ENCODE measurements around the gene SLC2A6. TPM values are rescaled to one million over a fixed set of nuclear protein-coding genes. Genes with fewer than 3 reads are reported as not detected.

SLC2A6 gene
- total and polyA plus RNA-seq, 4 experiments from 2014 or later: 0.41 to 2.5 (median 1.4) TPM

DNA sequence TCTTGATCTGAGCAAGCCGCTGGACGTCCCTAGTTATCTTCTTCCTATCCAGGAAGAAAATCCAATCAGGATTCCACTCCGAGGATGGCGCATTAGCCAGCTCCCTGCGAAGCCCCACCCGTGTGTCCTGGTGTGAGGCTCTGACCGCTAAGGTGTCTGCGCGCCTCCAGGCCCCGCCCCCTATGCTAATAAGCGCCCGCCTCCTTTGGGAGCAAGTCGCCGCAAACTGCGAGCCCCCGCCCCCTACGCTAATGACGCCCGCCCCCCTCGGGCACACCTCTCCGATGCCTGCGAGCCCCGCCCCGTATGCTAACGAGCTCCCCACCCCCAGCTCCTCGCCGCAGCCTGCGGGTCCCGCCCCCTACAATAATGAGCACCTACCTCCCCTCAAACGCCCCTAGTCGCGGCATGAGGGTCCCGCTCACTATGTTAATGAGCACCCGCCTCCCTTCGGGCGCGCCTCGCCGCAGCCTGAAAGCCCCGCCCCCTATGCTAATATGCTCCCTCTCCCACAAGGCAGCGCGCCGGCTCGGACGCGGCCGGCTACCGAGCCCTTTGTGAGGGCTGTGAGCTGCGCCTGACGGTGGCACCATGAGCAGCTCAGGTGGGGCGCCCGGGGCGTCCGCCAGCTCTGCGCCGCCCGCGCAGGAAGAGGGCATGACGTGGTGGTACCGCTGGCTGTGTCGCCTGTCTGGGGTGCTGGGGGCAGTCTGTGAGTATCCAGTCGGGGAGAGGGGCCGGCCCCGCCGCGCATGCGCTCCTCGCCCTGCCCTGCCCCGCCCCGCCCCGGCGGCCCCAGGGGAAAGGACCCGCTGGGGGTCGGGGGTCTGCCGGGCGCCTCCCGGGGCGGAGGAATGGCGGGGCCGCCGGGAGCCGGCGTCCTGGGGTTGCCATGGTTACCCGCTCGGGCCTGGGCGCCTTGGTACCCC is 19.2 kb downstream of the SLC2A6 start, which contains the start of gene CACFD1:
Gene CACFD1, plus strand, starts transcription at position 503 of the 929 bp plus-strand sequence. Its CDS starts 89 bp downstream, at position 592.
- Mint-ChIP-seq H3K27ac (peak within 1 kb of the TSS; percentile 93 to 97 (median 95)), H3K9me3 (no peaks in the 10 kb centered on the region), H3K4me3 (peak within 1 kb of the TSS; percentile 88 to 96 (median 92)), H3K27me3 (no peaks in the 10 kb centered on the region), H3K4me1 (peaks cover 2 to 21% (median 6%) of the 10 kb centered on the region in 4 donors), H3K36me3 (peaks cover 0 to 4% of the 10 kb centered on the region in 2 donors)
- H3K27me3 ChIP-seq (ENCODE audit: insufficient read depth, low read length): no peaks in the 10 kb centered on the region
- intact Hi-C loops (cut with micrococcal nuclease): loop anchor here (1.0 to 2.0 kb wide), 3 partner anchors 20 to 111 kb away; partner anchors contain the start of genes MED22, REXO4, RPL7A and SLC2A6
- peaks cover 10% of the 10 kb centered on the region for H3K4me1 ChIP-seq (ENCODE audit: insufficient read depth, low read length)
- ChIA-PET CTCF (ENCODE audit: partially characterized antibody) (interaction anchor here (1.2 to 2.3 kb wide), 2 partner anchors 25 to 273 kb away, joined by 3 to 10 read pairs; no protein-coding TSS in a partner anchor), POLR2A (ENCODE audit: partially characterized antibody) (interaction anchor here (0.6 to 2.1 kb wide), 7 partner anchors 19 to 705 kb away, joined by 3 to 9 read pairs (median 4); partner anchors contain the start of genes MED22, REXO4, RNU6ATAC and RPL7A)
- H3K36me3 ChIP-seq (ENCODE audit: insufficient read depth, low read length): no peaks in the 10 kb centered on the region
- no peaks in the 10 kb centered on the region for H3K9me3 ChIP-seq (ENCODE audit: control insufficient read depth in 1 of 2, low read length in 2 of 2)
- DNase-seq: peak; percentile 87 to 95 (median 88)
- peak within 1 kb of the TSS; percentile 36 to 87 for H3K4me3 ChIP-seq (ENCODE audit: low read length in 2 of 2)
- H3K27ac ChIP-seq (ENCODE audit: low read depth, low read length): peak within 1 kb of the TSS; percentile 78

DNA sequence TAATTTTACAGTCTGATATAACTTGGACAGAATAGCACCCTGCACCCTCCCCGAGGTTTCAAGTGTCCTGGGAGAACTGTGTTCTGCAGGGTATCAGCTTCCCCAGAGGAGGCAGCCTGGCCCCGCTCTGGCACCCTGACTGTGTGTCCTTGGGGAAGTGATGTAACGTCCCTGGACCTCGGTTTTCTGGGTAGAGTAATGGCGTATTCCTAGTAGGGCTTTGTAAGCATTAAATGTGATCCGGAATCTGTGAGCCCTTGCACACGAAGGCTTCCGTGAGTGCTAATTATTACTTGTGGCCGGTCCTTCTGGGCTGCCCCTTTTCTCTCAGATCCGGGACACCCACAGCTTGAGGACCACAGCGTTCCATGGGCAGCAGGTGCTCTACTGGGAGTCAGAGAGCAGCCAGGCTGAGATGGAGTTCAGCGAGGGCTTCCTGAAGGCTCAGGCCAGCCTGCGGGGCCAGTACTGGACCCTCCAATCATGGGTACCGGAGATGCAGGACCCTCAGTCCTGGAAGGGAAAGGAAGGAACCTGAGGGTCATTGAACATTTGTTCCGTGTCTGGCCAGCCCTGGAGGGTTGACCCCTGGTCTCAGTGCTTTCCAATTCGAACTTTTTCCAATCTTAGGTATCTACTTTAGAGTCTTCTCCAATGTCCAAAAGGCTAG is 20.1 kb downstream of the SLC2A6 start:
- Mint-ChIP-seq H3K4me1 (peaks cover 2 to 21% (median 6%) of the 10 kb centered on the region in 4 donors), H3K27ac (peak overlapping the region in 3 of 7 donors; percentile 93 to 96 (median 96)), H3K4me3 (peak overlapping the region; percentile 88 to 96 (median 92)), H3K27me3 (no peaks in the 10 kb centered on the region), H3K36me3 (peaks cover 0 to 4% of the 10 kb centered on the region in 2 donors), H3K9me3 (no peaks in the 10 kb centered on the region)
- Histone ChIP-seq H3K36me3 (ENCODE audit: insufficient read depth, low read length) (no peaks in the 10 kb centered on the region), H3K27me3 (ENCODE audit: insufficient read depth, low read length) (no peaks in the 10 kb centered on the region), H3K27ac (ENCODE audit: low read depth, low read length) (peak overlapping the region; percentile 78), H3K4me3 (ENCODE audit: low read length in 2 of 2) (peak overlapping the region; percentile 36 to 87), H3K4me1 (ENCODE audit: insufficient read depth, low read length) (peaks cover 10% of the 10 kb centered on the region), H3K9me3 (ENCODE audit: control insufficient read depth in 1 of 2, low read length in 2 of 2) (no peaks in the 10 kb centered on the region)
- POLR2A ChIA-PET (ENCODE audit: partially characterized antibody): interaction anchor here (0.8 to 2.1 kb wide), 5 partner anchors 41 to 706 kb away, joined by 3 to 9 read pairs (median 4); partner anchors contain the start of genes MED22, REXO4, RNU6ATAC and RPL7A
- DNase-seq: no peak
- intact Hi-C loops (cut with micrococcal nuclease): loop anchor here (1.0 to 2.0 kb wide), 3 partner anchors 21 to 110 kb away; partner anchors contain the start of genes MED22, REXO4, RPL7A and SLC2A6
- CTCF ChIA-PET (ENCODE audit: partially characterized antibody): interaction anchor here (1.2 to 2.3 kb wide), 2 partner anchors 21 to 272 kb away, joined by 3 to 10 read pairs; partner anchors contain the start of gene SLC2A6

DNA sequence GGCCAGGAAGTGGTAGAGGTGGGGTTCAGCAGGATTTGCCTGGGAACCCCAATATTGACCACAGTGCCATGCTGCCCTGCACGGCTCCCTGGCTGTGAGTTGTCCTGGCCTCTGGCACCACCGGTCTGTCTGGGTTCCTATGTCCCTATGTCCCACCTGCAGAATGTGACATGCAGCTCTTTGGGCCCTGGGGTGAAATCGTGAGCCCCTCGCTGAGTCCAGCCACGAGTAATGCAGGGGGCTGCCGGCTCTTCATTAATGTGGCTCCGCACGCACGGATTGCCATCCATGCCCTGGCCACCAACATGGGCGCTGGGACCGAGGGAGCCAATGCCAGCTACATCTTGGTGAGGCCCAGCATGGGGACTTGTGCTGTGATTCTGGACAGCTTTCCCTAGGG is 21.2 kb downstream of the SLC2A6 start:
- no peak for DNase-seq
- Histone ChIP-seq H3K27me3 (ENCODE audit: insufficient read depth, low read length) (no peaks in the 10 kb centered on the region), H3K27ac (ENCODE audit: low read depth, low read length) (no peak overlapping the region), H3K9me3 (ENCODE audit: control insufficient read depth in 1 of 2, low read length in 2 of 2) (no peaks in the 10 kb centered on the region), H3K36me3 (ENCODE audit: insufficient read depth, low read length) (no peaks in the 10 kb centered on the region), H3K4me1 (ENCODE audit: insufficient read depth, low read length) (peaks cover 10% of the 10 kb centered on the region), H3K4me3 (ENCODE audit: low read length in 2 of 2) (no peak overlapping the region)
- H3K4me1 Mint-ChIP-seq: peaks cover 2 to 21% (median 6%) of the 10 kb centered on the region in 4 donors
- H3K9me3 Mint-ChIP-seq: no peaks in the 10 kb centered on the region
- peak overlapping the region in 1 of 7 donors; percentile 30 for H3K27ac Mint-ChIP-seq
- H3K36me3 Mint-ChIP-seq: peaks cover 0 to 4% of the 10 kb centered on the region in 2 donors
- H3K27me3 Mint-ChIP-seq: no peaks in the 10 kb centered on the region
- intact Hi-C loops (cut with micrococcal nuclease): loop anchor here (2.0 kb wide), 1 partner anchor 109 kb away; the partner anchor contains the start of genes MED22 and RPL7A
- POLR2A ChIA-PET (ENCODE audit: partially characterized antibody): no interaction called here
- H3K4me3 Mint-ChIP-seq: no peak overlapping the region
- CTCF ChIA-PET (ENCODE audit: partially characterized antibody): interaction anchor here (1.2 kb wide), 1 partner anchor 22 kb away, joined by 3 read pairs; the partner anchor contains the start of gene SLC2A6

DNA sequence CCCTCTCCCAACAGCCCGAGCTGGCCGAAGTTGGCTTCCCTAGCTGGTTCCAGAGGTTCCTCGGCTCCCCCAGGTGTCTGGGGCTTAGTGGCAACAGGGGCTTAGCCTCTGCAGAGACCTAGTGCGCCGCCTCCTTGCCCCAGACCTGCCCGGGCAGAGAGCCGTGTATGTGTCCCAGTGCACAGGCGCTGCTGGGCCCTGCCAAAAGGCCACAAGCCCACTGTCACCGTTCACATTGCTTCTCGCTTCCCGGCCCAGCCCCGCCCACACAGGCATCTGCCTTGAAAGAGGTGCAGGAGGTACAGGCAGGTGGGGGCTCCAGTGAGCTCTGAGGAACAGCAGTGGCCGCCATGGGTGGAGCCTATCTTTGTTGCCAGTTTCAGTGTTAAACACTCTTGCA is 21.7 kb downstream of the SLC2A6 start:
- ChIA-PET POLR2A (ENCODE audit: partially characterized antibody) (no interaction called here), CTCF (ENCODE audit: partially characterized antibody) (no interaction called here)
- Mint-ChIP-seq H3K27ac (no peak overlapping the region), H3K4me1 (peaks cover 2 to 21% (median 6%) of the 10 kb centered on the region in 4 donors), H3K27me3 (no peaks in the 10 kb centered on the region), H3K36me3 (peaks cover 0 to 4% of the 10 kb centered on the region in 2 donors), H3K9me3 (no peaks in the 10 kb centered on the region), H3K4me3 (no peak overlapping the region)
- no peaks in the 10 kb centered on the region for H3K9me3 ChIP-seq (ENCODE audit: control insufficient read depth in 1 of 2, low read length in 2 of 2)
- no peak overlapping the region for H3K27ac ChIP-seq (ENCODE audit: low read depth, low read length)
- DNase-seq: no peak
- no peak overlapping the region for H3K4me3 ChIP-seq (ENCODE audit: low read length in 2 of 2)
- intact Hi-C loops (cut with micrococcal nuclease): no loop called here
- no peaks in the 10 kb centered on the region for H3K27me3 ChIP-seq (ENCODE audit: insufficient read depth, low read length)
- H3K4me1 ChIP-seq (ENCODE audit: insufficient read depth, low read length): peaks cover 10% of the 10 kb centered on the region
- H3K36me3 ChIP-seq (ENCODE audit: insufficient read depth, low read length): no peaks in the 10 kb centered on the region

DNA sequence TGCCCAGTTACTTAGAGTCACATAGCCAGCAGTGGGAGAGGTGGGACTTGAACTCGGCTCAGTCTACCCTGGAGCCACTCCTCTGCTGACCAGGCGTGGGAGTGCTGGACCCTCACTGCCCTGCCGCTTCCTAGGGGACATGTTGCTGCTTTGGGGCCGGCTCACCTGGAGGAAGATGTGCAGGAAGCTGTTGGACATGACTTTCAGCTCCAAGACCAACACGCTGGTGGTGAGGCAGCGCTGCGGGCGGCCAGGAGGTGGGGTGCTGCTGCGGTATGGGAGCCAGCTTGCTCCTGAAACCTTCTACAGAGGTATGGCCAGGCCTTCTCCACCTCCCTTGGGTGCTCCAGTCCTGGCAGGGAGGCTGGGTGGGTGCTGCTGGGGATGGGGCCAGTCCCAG is 22.5 kb downstream of the SLC2A6 start:
- no peak overlapping the region for H3K4me3 ChIP-seq (ENCODE audit: low read length in 2 of 2)
- ChIA-PET CTCF (ENCODE audit: partially characterized antibody) (no interaction called here), POLR2A (ENCODE audit: partially characterized antibody) (no interaction called here)
- no peaks in the 10 kb centered on the region for H3K36me3 ChIP-seq (ENCODE audit: insufficient read depth, low read length)
- no peaks in the 10 kb centered on the region for H3K27me3 Mint-ChIP-seq
- H3K4me1 ChIP-seq (ENCODE audit: insufficient read depth, low read length): peaks cover 10% of the 10 kb centered on the region
- intact Hi-C loops (cut with micrococcal nuclease): no loop called here
- H3K4me3 Mint-ChIP-seq: no peak overlapping the region
- peaks cover 2 to 21% (median 6%) of the 10 kb centered on the region in 4 donors for H3K4me1 Mint-ChIP-seq
- no peaks in the 10 kb centered on the region for H3K9me3 Mint-ChIP-seq
- H3K27me3 ChIP-seq (ENCODE audit: insufficient read depth, low read length): no peaks in the 10 kb centered on the region
- H3K36me3 Mint-ChIP-seq: peaks cover 0 to 4% of the 10 kb centered on the region in 2 donors
- no peak overlapping the region for H3K27ac Mint-ChIP-seq
- no peak for DNase-seq
- no peaks in the 10 kb centered on the region for H3K9me3 ChIP-seq (ENCODE audit: control insufficient read depth in 1 of 2, low read length in 2 of 2)
- no peak overlapping the region for H3K27ac ChIP-seq (ENCODE audit: low read depth, low read length)

DNA sequence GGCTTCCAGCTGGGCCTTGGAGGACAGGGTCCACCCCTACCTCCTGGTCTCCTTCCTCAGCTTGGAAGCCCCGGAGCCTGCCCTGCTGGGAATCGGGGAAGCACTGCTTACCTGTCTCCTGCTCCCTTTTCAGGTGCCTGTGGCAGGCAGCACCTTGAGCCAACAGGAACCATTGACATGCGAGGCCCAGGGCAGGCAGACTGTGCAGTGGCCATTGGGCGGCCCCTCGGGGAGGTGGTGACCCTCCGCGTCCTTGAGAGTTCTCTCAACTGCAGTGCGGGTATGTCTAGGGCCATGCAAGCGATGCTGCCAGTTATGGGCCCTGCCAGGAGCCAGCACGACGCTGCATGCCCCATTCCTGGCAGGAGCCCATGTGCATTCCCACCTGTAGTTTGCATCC is 23.0 kb downstream of the SLC2A6 start:
- Mint-ChIP-seq H3K4me3 (no peak overlapping the region), H3K9me3 (no peaks in the 10 kb centered on the region), H3K4me1 (peaks cover 2 to 21% (median 6%) of the 10 kb centered on the region in 4 donors), H3K27me3 (no peaks in the 10 kb centered on the region), H3K27ac (no peak overlapping the region), H3K36me3 (peaks cover 0 to 4% of the 10 kb centered on the region in 2 donors)
- Histone ChIP-seq H3K9me3 (ENCODE audit: control insufficient read depth in 1 of 2, low read length in 2 of 2) (no peaks in the 10 kb centered on the region), H3K4me1 (ENCODE audit: insufficient read depth, low read length) (peaks cover 10% of the 10 kb centered on the region), H3K27ac (ENCODE audit: low read depth, low read length) (no peak overlapping the region), H3K4me3 (ENCODE audit: low read length in 2 of 2) (no peak overlapping the region), H3K36me3 (ENCODE audit: insufficient read depth, low read length) (no peaks in the 10 kb centered on the region), H3K27me3 (ENCODE audit: insufficient read depth, low read length) (no peaks in the 10 kb centered on the region)
- DNase-seq: no peak
- intact Hi-C loops (cut with micrococcal nuclease): no loop called here
- ChIA-PET POLR2A (ENCODE audit: partially characterized antibody) (no interaction called here), CTCF (ENCODE audit: partially characterized antibody) (no interaction called here)

Measured in CD4-positive, alpha-beta memory T cell (primary cell).